Brain microvascular endothelial cell (primary cell): ENCODE data around the gene BCL2L14.

Source experiments
- DNase-seq: peaks from one replicate; pipeline ENCODE4 v3.0.0-alpha.2; 2020
- H3K27ac ChIP-seq: fragments of 250-450 bp; sonication (Bioruptor Pico); 2 replicates; pipeline ENCODE4 v1.5.1; 2020; ENCODE audit warnings: mild to moderate bottlenecking, moderate library complexity
- H3K27me3 ChIP-seq: fragments of 250-450 bp; sonication (Bioruptor Pico); replicated peaks from 2 replicates; pipeline ENCODE4 v1.5.1; 2020; ENCODE audit warnings: mild to moderate bottlenecking
- H3K36me3 ChIP-seq: fragments of 250-450 bp; sonication (Bioruptor Pico); replicated peaks from 2 replicates; pipeline ENCODE4 v1.5.1; 2020; ENCODE audit warnings: mild to moderate bottlenecking
- H3K4me3 ChIP-seq: 2 replicates; pipeline ENCODE4 v1.5.1; 2011; ENCODE audit warnings: low read depth, mild to moderate bottlenecking, control low read depth, low read length, moderate library complexity
- in situ Hi-C: cut with HindIII; loops from 2 replicates; pipeline ENCODE4 v1.10.0; 2017; ENCODE audit warnings: low sequenced_read_pairs, low pct_ligation_motif_present
- TF ChIP-seq, protein P1 (sequence below): IDR thresholded peaks from 2 replicates; pipeline ENCODE4 v1.5.1; 2011; ENCODE audit warnings: low read depth, mild to moderate bottlenecking, moderate library complexity, low read length, control low read depth, inconsistent platforms; ENCODE audit errors: missing control alignments

The BCL2L14 gene

DNA sequence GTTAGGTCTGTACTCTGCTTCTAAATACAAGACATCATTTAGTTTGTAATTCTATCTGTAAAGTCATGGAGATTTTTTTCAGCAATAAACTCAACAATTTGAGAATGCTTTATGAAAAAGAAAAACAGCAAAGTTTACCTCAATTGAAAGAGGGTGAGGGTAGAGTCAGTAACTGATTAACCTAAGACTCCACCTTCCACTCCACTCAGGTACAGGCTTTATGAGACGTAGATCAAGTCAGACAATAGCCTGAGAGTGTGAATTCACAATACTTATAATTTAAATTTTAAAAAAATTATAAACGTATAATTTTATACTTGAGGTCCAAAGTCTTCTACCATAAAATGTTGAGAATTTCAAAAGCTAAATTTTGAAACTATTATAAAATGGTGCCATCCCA, 45.9 kb downstream of the BCL2L14 start:
- Histone ChIP-seq H3K27me3 (no peaks in the 10 kb centered on the region), H3K36me3 (peaks cover 4% of the 10 kb centered on the region), H3K4me3 (no peak overlapping the region), H3K27ac (no peak overlapping the region)
- in situ Hi-C loops, result no loop called here
- TF ChIP-seq, protein P1, sequence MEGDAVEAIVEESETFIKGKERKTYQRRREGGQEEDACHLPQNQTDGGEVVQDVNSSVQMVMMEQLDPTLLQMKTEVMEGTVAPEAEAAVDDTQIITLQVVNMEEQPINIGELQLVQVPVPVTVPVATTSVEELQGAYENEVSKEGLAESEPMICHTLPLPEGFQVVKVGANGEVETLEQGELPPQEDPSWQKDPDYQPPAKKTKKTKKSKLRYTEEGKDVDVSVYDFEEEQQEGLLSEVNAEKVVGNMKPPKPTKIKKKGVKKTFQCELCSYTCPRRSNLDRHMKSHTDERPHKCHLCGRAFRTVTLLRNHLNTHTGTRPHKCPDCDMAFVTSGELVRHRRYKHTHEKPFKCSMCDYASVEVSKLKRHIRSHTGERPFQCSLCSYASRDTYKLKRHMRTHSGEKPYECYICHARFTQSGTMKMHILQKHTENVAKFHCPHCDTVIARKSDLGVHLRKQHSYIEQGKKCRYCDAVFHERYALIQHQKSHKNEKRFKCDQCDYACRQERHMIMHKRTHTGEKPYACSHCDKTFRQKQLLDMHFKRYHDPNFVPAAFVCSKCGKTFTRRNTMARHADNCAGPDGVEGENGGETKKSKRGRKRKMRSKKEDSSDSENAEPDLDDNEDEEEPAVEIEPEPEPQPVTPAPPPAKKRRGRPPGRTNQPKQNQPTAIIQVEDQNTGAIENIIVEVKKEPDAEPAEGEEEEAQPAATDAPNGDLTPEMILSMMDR, result no peak
- DNase-seq, result no peak

DNA sequence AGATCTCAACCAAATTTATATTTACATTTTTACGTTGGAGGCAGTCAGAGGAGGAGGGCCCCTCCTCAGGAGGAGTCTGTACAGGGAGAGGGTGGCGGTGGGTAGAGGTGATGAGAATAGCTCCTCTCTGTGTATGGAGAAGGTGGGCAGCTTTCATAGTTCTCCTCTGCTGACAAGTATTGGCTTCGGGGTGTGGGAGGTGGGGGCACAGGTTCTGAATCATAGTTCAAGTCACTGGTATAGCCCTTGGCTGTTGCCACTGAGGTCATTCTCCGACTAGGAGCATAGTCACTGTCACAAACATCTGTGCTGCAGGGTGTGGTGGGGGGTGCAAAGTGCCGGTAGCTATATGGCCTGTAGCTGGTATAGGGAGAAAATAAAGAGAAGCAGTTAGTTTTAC, 50.3 kb downstream of the BCL2L14 start:
- TF ChIP-seq, protein P1, result no peak
- peaks cover 15% of the 10 kb centered on the region for H3K36me3 ChIP-seq
- no peak overlapping the region for H3K27ac ChIP-seq
- in situ Hi-C loops, result no loop called here
- no peaks in the 10 kb centered on the region for H3K27me3 ChIP-seq
- no peak for DNase-seq
- no peak overlapping the region for H3K4me3 ChIP-seq

DNA sequence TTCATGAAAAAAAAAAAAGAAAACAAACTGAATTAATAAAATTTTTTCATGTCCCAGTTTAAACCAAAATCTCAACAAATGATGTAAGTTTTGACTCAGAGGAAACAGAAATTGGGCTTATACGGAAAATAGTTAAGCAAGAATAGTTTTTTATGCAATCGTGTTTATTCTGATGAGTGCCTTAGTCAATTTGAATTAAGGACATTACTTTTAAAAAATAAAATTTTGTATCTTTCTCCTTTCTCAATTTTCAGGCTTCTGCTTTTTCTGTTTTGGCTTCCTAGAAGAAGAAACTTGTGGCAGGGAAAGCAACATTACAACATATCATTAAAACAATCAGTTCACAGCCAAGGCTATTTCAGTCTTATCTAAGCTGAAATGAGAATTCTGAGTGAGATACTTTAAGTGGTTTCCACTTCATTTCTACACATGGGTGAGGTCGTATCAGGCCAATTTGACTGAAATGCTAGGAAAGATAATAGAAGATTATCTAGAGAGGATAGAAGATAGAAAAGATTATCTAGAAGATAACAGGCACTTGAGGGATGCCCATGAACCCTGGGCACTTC, 52.4 kb downstream of the BCL2L14 start:
- no peak for DNase-seq
- Histone ChIP-seq H3K27me3 (no peaks in the 10 kb centered on the region), H3K27ac (no peak overlapping the region), H3K4me3 (no peak overlapping the region), H3K36me3 (peaks cover 20% of the 10 kb centered on the region)
- TF ChIP-seq, protein P1, result no peak
- in situ Hi-C loops, result no loop called here

DNA sequence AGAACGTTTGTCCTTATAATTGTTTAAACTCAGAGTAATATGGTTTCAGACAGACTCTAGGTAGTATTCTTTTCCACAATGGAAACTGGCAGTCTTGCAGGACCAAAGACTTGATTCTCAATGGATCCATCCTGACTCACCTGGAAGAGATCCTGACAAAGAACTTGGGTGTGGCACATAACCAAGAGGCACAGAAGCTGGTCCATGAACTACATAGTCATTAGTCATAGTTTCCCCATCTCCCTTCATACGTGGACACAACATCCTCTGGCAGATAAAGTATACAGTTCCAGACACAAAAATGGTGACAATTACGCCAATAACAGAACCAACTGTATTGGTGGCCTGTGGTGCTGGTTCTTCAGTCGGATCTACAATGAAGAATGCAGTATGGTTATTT, 55.8 kb downstream of the BCL2L14 start:
- peaks cover 16% of the 10 kb centered on the region for H3K36me3 ChIP-seq
- H3K27me3 ChIP-seq, result no peaks in the 10 kb centered on the region
- H3K27ac ChIP-seq, result no peak overlapping the region
- in situ Hi-C loops, result no loop called here
- no peak for DNase-seq
- no peak overlapping the region for H3K4me3 ChIP-seq
- TF ChIP-seq, protein P1, result no peak

DNA sequence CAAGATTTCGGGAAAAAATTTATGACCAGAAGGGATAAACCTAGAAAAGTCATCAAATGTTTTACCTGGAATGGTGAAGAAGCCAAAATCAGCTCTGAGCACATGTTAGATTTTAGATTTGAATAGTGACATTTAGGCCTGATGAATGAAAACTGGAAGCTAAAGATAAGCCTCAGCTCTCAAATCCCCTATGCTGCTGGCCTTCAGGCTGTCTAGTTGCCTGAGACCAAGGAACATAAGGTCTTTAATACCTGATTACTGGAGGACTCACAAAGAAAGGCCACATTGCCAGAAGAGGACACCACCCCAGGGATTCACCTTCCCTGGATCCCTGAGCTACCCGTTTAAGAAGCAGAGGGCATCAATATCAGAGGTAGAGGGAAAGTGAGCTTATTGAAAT, 56.6 kb downstream of the BCL2L14 start:
- DNase-seq, result no peak
- H3K27me3 ChIP-seq, result no peaks in the 10 kb centered on the region
- H3K36me3 ChIP-seq, result peaks cover 18% of the 10 kb centered on the region
- H3K4me3 ChIP-seq, result no peak overlapping the region
- H3K27ac ChIP-seq, result no peak overlapping the region
- TF ChIP-seq, protein P1, result no peak
- in situ Hi-C loops, result no loop called here

DNA sequence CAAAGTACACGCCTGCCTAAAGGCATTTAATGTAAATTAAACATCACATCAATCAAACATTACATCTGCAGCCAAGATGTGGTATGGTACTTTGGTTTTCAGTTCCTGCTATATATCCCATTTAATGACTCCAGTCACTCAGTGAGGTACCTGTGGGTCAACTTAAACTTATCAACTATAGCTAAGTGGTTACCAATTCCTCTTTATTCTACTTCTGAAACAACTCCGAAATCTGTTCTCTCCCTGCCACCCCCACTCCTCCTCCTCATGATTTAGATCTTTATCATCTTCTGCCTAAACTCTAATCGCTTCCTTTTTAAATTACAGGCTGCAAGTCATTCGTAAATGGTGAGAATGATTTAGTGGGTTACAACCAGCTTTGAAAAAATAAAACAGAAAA, 57.9 kb downstream of the BCL2L14 start:
- Histone ChIP-seq H3K36me3 (peaks cover 18% of the 10 kb centered on the region), H3K27me3 (no peaks in the 10 kb centered on the region), H3K4me3 (no peak overlapping the region), H3K27ac (no peak overlapping the region)
- DNase-seq, result no peak
- TF ChIP-seq, protein P1, result no peak
- in situ Hi-C loops, result no loop called here
